HG03139 (cell line): ENCODE results near the gene PSMB7.

Source experiments
- ATAC-seq: cut with Tn5 transposase; IDR thresholded peaks from one replicate; pipeline ENCODE4 v1.9.1; 2021; ENCODE audit not compliant: unreplicated experiment

The PSMB7 gene

DNA sequence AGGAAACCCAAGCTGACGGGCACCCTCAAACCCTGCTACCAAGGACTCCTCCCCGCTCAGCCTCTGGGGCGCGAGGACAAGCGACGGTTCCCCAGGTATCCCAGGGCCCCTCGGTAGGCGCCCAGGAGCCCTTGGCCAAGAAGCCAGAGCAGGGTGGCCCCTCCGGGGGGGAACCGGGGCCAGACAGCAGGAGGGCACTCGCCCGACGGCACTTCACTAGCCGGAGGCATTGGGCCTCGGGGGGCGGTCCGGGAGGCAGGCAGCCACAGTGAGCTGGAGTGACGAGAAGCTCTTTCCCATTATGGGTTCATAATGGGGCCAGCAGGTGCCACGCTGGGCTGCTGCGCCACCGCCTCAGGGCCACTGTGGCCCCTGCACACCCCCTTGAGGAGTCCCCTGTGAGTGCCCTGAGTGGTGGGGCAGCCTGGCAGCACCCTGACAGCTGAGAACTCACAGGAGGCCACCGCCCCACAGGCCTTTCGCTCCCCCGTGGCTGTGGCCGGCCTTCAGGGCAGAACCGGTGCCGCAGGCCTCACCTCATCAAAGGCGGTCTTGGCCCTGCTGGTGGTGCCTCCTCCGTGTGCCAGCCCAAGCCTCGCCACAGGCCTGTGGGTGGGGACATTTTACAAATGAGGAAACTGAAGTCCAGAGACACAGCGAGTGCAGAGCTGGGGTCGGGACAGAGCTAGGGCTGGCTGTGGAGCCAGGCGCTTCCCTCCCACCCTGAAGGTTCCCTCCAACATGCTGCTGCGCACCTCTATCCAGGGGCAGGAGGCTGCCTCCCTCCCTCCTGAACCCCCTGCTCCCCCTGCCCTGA is 68.7 kb downstream of the PSMB7 start:
- no peak for ATAC-seq

DNA sequence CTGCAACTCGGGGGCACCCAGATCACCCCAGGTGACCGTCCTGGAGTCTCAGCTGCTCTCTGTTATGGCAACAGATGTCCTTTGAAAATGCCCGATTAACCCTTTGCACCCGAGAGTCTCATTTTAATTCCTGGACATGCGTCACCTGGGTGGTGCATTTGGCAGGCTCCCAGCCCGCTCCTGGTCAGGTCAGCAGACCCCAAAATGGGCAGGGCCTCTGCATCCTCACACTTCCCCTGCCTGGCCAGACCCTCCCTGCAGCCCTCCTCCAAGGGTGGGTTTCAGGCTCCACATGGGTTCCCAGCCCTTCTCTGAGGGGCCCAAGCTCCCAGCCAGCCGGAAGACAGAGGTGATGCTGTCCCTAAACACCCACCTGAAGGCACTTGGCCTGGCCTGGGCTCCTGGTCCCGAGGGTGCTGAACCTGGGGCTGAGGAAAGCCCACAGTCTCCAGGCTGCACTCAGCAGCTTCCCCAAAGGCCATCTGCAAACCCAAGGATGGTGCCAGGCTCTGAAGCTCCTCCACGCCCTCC is 69.4 kb downstream of the PSMB7 start:
- ATAC-seq, result no peak

DNA sequence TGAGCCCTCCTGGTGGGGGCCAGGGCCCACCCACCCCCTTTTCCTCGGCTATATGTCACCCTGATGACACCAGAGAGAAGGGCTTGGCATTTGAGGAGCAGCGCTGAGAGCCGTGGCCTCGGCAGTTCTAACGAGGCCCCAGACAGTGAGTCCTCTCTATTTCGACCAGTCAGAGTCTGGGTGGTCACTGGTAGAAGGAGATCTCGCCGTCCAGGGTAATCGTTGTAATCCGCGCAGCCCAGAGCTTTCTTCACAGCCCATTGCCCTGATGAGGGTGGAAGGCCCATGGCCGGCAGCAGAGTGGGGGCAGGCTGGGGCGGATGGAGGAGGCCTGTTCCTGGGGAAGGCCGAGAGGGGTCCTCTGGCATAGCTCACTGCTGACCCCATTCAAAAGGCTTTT is 70.2 kb downstream of the PSMB7 start:
- ATAC-seq, result no peak

DNA sequence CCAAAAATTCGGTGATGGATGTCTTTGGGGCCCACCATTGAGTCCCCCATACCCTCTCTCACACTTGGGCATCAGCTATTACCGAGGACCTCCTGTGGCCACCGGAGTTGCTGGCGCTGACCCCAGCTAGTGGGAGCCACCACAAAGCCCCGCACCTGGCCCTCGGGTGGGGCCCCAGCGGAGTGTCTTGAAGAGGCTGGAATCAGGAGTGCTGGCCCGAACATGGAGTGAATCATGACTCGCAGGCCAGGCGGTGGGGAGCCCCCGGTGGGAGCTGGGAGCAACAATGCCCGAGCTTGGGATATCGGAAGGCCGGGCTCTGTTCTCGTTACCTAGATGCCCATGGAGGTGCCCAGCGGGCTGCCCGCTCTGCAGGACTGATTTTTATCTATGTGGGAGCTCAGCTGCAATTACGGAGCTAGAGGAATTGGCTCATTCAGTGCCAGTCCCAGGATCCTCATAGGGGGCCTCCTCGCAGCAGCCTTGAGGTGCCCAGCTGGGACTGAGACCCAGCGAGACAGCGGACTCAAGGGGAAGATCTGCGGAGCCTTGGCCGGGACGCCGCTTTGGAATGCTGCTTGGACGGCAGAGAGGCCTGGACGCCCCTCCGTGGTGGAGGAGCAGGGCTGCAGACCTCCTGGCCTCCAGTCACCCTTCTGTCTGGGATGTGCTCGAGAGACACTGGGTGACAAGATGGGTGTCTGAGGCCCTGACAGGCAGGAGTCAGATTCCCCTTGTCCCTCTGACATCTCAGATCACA is 70.8 kb downstream of the PSMB7 start:
- no peak for ATAC-seq

DNA sequence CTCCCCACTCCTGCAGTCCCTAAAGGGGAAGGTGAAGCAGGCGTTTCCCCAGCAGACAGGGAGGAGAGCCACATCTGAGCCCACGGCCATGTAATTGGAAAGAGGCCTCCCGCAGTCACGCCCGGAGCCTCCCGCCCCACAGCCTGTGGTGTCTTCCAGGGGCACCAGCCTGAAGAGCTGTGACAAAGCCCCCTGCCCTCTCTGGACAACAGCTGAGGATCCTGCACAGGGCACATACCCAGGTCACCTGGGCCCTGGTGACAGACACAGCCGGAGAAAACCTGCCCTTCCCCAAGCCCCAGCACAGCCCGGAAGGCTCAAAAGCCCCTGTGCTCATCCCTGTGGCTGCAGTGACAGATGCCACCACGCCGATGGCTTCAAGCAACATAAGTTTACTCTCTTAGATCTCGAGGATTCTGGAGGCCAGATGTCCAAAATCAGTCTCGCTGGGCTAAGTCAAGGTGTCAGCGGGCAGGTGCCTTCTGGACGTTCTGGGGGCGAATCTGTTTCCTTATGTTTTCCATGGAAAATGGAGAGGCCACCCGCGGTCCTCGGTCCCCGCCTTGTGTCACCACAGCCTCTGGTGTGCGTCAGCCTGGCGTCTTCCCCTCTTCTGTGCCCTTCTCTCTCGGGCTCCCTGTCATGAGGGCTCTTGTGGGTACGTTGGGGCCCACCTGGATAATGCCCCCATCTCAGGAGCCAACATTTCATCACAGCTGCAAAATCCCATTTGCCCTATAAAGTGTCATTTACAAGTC is 71.5 kb downstream of the PSMB7 start:
- no peak for ATAC-seq

DNA sequence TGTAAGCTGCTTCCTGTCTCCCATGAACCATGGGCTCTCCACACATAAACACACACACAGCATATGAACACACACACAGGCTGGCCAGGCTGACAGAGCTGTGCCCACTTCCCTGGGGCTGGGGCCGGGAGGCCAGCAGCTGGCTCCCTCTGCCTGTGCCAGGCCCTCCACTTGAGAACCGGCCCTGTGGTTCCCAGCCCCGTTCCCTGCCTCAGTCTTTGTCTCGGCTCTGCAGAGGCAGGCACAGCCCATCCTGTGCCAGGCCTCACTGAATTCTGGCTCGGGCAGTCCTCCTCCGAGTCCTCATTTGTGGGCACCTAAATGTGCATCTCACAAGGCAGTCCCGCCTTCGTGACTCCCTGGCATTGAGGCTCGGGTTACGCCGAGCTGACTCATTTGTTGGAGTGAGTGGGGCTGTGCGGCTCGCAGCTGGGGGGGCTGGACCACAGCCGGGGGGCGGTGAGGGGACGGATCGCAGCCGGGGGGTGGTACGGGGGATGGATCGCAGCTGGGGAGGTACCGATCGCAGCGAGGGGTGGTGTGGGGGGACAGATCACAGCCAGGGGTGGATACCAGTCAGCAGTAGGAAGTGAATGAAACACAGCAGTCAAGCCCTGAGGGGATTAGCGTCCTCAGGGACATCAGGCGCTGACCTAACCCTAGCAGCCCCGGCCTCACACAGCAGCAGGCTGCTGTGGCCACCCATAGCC is 72.3 kb downstream of the PSMB7 start:
- ATAC-seq, result no peak

DNA sequence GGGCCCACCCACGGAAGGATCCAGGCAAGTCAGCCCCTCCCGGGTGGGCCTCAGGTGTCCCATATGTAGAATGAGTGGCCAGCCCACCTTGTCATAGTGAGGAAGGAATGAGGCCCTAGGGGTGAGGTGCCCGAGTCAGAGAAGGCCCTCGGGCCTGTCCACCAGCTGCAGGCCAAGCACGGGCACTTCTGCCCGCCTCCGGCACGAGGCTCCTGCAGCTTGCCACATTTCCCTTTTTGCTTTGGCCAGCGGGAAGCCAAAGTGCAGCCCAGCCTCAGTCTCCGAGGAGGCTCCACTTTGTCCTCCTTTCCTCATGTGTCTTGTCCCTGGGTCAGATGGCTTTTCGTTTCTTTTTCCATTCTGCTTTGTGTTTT is 72.9 kb downstream of the PSMB7 start:
- no peak for ATAC-seq

DNA sequence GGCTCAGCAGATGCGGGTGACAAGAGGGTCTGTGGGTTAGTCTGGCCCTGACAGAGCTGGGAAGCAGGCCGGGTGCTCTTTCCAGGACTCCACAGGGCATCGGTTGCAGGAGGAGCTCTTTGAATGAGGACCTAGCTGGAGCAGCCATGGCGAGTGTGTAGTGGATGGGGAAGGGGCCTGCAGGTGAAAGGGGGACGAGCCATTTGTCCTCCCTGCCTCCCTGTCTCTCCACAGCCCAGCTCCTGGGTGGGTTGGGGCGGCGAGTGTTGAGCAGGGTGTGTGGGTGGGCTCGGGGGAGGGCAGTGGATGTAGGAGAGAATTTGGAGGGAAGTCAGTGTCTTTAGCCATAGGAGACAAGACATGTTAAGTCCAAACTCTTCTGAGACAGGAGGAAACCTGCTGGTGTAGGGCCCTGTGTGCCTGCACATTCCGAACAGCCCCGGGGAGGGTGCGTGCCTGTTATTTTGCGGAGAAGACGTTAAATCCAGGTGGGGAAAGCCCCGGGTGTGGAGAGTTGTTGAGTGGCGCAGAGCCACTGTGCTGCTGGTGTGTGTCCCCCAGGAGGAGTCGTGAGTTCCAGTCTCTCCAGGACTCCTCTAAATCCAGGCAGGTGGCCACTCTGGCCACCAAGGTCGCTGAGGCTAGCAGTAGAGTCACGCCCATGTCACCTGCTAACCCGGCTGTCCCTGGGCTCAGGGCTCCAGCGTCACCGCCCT is 73.6 kb downstream of the PSMB7 start:
- no peak for ATAC-seq

DNA sequence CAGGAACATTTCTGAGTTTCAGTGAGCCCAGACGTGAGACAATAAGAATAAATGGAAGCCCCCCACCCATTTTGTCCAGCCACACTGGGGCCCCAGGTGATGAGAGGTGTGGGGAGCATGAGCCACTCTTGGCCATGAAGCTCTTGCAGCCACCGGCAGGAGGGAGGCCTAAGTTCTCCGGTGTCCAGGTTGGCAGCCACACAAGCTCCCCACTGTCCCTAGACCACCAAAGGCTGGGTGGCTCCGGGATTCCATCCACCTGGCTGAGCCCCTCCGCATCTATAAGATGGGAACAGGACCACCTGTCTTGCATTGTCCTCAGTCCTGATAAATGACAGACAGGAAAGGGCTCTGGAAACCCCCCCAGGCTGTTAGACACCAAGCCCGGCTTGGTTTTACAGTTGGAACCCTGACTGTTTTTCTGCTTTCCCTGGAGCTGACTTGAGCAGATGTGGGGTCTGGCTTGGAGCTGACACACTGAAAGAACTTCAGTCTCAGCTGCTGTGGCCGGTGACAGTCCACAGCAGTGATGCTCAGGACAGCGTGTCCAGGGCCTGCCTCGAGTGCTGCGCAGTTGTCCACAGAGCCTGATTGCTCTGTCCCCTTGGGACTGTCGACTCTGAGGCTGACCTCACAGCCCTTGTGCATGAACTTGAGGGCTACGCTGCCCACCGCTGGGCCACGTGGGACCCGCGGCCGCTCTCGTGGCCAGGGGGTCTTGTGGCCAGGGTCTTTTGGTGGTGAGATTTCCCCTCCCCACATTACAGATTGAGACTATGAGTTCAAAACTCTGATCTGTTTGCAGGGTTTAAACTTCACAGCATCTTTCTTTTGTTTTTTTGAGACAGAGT is 74.8 kb downstream of the PSMB7 start:
- ATAC-seq, result no peak

DNA sequence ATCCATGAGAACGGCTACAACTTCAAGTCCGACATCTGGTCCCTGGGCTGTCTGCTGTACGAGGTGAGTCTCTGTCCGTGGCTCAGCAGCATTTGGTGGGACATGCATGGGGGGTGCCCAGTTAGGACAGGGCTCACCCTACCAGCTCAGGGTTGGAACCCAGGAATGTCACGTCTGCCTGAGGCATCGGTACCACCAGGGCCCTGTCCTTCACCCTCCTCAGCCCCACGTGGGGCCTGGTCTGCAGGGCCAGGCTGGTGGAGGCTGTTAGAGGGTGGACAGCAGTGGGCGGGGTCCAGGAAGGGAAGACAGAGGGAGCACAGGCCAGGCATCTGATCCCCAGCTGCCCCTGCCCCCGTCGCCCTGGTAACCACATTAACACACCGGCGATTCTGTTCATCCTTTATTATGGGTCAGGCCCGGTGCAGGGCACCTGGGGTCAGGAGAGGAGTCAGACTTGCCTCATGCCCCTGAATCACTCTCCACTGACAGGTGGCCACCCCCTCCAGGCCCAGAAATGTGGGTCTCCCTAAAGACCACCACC is 75.6 kb downstream of the PSMB7 start:
- no peak for ATAC-seq

DNA sequence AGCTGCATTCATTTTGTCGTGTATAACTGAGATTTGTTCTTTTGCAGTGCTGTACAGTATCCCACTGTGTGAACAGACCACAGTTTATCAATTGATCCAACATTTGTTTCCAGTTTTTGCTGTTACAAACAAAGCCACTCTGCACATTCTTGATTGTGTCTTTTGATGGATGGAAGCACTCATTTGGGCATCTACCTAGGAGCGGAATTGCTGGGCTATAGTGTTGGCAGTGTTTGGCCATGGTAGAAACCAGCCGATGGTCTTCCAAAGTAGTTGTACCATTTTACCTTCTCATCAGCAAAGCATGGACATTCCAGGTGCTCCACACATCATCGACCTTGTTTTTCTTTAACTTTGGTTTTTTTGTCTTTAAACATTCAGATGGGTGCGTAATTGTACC is 77.7 kb downstream of the PSMB7 start:
- no peak for ATAC-seq

DNA sequence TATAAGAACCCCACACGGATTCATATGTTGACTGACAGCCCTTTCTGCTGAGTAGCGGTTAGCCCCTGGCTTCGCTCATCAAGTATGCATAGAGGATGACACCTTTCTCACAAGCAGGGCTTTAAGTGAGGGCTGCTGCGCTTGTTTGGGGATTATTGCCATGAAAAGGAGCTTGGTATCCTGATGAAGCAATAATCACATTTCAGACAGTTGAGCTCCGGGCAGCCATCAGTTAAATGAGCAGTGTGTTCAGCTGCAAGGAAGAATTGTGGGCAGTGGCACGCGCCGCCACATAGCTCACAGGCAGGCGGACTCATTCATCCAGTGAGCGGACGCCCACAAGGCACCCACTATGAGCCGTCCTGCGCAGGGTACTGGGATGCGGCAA is 79.9 kb downstream of the PSMB7 start:
- no peak for ATAC-seq

DNA sequence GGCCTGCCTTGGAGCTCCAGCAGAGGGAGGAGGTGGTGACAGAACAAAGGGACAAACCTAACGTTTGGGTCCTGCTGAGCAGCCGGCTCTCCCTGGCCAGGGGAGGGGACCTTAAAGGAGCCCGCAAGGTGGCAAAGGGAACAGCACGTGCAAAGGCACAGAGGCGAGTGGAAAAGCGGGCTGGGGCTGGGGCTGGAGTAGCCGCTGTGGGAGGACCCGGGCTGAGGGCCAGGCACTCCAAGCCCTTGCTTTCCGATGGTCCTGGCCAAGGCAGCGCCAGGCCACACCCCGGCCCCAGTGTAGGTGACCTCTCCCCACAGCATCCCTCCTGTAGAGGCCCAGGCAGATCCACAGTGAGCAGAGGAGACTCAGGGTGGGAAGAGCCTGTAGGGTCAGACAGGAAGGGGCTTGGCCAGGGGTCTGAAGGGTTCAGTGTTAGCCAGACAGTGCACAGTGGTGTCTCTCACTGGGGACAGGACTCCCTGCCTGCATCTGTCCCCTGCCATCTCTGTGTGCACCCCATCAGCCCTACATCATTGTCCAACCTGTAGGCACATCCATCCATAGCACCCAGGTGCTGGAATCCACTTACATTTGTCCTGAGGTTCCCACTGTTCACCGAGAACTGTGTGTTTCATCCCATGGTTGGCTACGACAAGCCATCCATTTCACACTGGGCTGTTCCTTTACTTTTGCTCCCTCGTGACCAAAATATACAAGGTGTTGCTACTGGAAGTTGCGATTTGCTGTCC is 80.5 kb downstream of the PSMB7 start:
- ATAC-seq, result no peak

DNA sequence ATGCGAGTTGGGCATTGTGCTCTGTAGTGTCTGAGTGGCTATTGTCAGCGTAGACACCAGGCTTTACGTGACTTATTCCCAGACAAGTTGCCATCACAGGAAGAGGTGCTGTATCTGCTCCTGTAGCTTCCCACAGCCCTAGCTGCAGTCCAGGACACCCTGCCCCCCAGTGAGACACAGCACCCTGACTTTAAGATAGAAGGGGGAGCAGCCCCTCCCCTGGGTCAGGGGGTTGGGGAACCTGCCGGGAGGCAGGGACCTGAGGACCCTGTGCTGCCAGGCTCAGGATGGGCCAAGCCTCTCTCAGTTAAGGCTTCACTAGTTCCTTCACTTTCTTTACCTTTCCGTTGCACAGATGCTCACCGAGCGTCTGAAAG is 82.1 kb downstream of the PSMB7 start:
- no peak for ATAC-seq

DNA sequence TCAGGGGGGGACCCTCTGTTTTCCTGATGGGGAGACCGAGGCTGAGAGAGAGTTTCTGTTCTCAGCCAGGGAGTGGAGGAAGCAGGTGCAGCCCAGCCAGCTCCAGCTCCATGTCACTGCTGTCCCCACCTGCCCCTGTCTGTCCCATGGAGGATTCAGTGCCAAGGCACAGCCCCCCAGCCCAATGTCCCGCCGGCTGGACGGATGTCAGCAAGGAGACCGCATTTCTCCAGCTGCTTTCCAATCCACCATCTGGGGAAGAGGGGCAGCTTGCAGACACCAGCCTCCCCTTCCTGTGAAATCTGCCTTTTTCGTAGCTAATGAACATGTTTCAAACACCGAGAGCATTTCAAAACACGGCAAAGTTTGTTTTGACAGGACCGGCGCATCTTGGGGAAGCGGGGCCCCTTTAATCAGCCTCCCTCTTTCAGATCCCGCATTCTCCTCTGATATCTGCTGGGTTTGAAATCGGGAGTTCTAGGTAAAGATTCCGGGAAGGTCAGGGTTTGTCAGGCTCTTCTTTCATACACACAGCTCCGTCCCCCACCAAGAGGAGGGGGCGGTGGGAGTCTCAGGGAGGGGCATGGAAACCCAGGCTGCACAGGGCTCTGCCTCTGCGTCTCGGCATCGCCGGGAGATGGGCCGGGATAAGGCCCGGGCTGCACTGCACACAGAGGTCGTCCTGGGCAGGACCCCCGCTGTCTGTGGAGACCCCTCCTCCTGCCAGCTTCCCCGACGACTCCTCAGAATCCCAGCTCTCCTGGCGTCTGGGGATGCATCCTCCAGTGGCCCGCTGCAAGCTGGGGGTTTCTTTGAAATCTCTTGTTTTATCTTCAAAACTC is 82.7 kb downstream of the PSMB7 start:
- ATAC-seq, result no peak

DNA sequence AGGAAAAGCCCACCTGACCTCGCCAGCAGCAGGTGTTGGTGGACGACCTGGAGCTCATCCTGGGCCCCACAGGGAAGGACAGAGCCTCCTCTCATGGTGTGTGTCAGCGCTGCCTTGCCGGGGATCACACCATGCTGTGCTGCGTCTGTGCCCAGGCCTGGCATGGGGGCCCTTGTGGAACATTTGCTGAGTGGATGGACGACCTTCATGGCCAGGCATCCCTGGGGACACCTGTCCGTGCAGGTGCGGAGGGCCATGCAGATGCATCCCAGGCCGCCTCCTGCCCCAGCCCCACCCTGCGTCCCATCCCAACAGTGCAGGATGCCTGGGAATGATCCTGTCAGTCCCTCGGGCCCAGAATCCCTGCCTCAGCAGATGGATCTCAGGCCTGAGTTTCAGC is 83.7 kb downstream of the PSMB7 start:
- ATAC-seq, result no peak

DNA sequence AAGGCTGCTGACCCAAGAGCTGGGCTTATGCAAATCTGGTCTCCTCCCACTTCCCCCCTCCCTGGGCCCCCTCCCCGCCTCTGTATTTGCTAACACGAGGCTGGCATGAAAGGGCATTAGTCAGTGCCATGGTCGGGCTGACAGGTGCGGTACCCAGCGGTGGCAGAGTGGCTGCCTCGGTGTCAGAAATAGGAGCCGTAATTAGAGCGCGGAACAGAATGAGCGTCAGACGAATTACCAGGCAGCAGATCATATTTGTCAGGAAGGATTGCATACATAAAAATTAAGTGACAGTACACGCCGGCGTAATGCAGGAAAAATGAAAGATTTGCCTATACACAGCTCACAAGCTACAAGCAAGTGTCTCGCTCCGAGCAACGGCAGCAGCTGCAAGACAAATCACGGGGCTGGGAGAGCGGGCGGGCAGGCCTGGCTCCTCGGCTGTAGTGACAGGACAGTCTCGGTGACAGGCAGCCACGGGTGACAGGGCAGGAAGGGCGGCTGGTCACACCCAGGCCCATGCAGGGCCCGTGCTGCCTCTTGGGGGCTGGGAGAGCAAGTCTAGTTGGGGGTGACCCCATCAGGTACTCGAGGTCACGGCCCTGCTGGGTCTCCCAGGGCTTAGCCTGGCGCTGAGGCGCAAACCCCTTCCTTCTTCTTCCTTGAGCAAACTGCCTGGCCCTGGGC is 85.1 kb downstream of the PSMB7 start:
- no peak for ATAC-seq
